Measurements from ENCODE around the gene PPP1R3F.
"Not testable (repeated sequence)": the region's sequence is repeated elsewhere in the genome, so short reads cannot be mapped to it uniquely, and the experiment has no call there.

PPP1R3F gene

DNA sequence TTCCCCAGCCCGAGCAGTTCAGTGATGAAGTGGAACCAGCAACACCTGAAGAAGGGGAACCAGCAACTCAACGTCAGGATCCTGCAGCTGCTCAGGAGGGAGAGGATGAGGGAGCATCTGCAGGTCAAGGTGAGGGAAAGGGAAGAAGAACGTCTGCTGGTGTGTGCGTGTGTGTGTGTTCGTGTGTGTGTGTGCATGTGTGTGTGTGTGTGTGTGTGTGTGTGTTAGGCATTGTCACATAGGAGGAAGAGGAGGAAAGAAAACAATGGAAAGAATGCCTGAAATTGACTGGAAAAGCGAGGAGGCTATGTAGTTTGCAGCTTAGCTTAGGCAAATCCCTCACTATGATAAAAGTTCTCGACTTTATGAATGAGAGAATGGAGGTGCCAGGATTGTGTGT, 54.1 kb downstream of the PPP1R3F start:
- DNase-seq = not testable (repeated sequence)

DNA sequence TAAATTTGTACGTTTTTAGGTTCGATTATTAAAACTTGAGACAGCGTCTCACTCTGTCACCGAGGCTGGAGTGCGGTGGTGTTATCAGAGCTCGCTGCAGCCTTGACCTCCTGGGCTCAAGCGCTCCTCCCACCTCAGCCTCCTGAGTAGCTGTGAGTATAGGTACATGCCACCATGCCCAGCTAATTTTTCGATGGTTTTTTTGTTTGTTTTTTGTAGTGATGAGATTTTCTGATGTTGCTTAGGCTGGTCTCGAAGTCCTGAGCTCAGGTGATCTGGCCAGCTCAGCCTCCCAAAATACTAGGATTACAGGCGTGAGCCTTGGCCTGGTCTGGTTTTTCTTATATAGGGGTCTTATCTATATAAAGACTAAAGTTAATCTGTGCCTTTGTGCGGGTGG, 60.8 kb downstream of the PPP1R3F start:
- DNase-seq = not testable (repeated sequence)

DNA sequence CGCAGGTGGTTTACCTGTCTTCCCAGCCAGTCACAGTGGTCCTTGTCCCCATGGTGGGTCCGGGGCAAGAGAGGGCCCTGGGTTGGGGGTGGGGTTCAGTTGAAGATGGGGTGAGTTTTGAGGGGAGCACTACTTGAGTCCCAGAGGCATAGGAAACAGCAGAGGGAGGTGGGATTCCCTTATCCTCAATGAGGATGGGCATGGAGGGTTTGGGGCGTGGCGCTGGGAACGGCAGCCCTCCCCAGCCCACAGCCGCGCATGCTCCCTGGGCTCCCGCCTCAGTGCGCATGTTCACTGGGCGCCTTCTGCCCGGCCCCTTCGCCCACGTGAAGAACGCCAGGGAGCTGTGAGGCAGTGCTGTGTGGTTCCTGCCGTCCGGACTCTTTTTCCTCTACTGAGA, 61.7 kb downstream of the PPP1R3F start, which contains the start of gene GAGE13:
Gene GAGE13, plus strand, starts transcription at position 301 of the 400 bp plus-strand sequence. CDS start 1,156 bp downstream, outside the sequence.
- DNase-seq = not testable (repeated sequence)

DNA sequence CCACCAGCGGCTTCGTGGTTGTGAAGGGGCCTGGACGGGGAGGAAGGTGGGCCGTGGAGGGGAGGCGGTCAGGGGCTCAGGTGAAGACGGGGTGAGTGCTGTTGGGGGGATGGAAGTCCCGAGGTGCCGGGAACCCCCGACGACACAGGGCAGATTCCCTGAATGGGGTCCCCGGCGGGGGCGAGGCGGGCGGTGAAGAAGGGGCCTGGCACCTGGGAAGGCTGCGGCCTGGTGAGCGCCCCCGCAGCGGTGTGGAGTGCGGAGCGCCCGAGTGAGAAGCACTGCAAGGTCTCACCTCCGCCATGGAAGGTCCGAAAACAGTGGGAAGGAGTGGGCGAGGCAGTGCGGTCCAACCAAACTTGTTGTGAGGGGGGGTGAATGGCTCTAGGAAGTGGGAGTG, 62.2 kb downstream of the PPP1R3F start:
- not testable (repeated sequence) for DNase-seq

Measured in stimulated activated CD4-positive, alpha-beta T cell treated with anti-CD3 and anti-CD28 coated beads, Interleukin-2, amount 100 ng/mL, for 24 hours (primary cell).